ENCODE measurements around the gene POC1B.

- no peak for TF ChIP-seq CTCF (IDR thresholded peaks at IDR 0.05 in 8 of 11, conservative IDR thresholded peaks at IDR 0.05 in 3 of 11)
- no peak for TF ChIP-seq POLR2A (IDR thresholded peaks at IDR 0.05)
- TF ChIP-seq POLR2AphosphoS5 (IDR thresholded peaks at IDR 0.05), result no peak
These were observed 16.4 kb upstream of the POC1B start for GRCh38 chr12:89542236-89542635.
